HepG2 (cell line): ENCODE measurements around the gene ZNF528. TPM values are rescaled to one million over a fixed set of nuclear protein-coding genes. Genes with fewer than 3 reads are reported as not detected.

Experiments used
- ASH2L ChIP-seq: fragments of 300-600, 200-600 bp; sonication (generic); IDR thresholded peaks from 2 replicates; pipeline ENCODE4 v1.7.0; 2017; ENCODE audit warnings: low read depth, mild to moderate bottlenecking, moderate library complexity, mixed read lengths, low read length; ENCODE audit not compliant: insufficient read length
- HMGXB4 ChIP-seq, 2 experiments: sonication (generic) in 1 of 2; formaldehyde crosslinking in 1 of 2; IDR thresholded peaks; 2 replicates each; pipeline versions ENCODE4 v1.4.0 to v1.6.1; 2018 to 2020; ENCODE audit warnings: missing genetic modification reagents in 2 of 2, borderline replicate concordance in 1 of 2, low read depth in 1 of 2, mild to moderate bottlenecking in 1 of 2, missing biosample characterization in 1 of 2
- MXI1 ChIP-seq: IDR thresholded peaks from 3 replicates; pipeline ENCODE4 v1.6.1; 2012; ENCODE audit warnings: low read depth, low read length, inconsistent platforms, borderline replicate concordance
- MZF1 ChIP-seq: sonication (generic); formaldehyde crosslinking; IDR thresholded peaks from 2 replicates; pipeline ENCODE4 v1.8.1; 2023; ENCODE audit warnings: mild to moderate bottlenecking, missing genetic modification reagents, borderline replicate concordance
- NKX3-1 ChIP-seq: sonication (generic); formaldehyde crosslinking; IDR thresholded peaks from 2 replicates; pipeline ENCODE4 v1.5.0; 2020; ENCODE audit warnings: missing genetic modification reagents
- NONO ChIP-seq, 2 experiments: fragments of 450-650 bp in 1 of 2; sonication (generic) in 1 of 2; formaldehyde crosslinking in 1 of 2; IDR thresholded peaks in 1 of 2; conservative IDR thresholded peaks in 1 of 2; 2 replicates each; pipeline versions ENCODE4 v1.6.1 to v1.8.0; 2017 to 2022; ENCODE audit warnings: mild to moderate bottlenecking in 1 of 2, missing genetic modification reagents in 1 of 2, moderate library complexity in 1 of 2
- NR2F1 ChIP-seq, 2 experiments: fragments of 450-650 bp in 1 of 2; formaldehyde crosslinking in 1 of 2; IDR thresholded peaks; 2 replicates each; pipeline versions ENCODE4 v1.5.0 to v1.6.1; 2016 to 2020; ENCODE audit warnings: mild to moderate bottlenecking in 1 of 2, missing compliant biosample characterization in 1 of 2, missing genetic modification reagents in 1 of 2, moderate library complexity in 1 of 2
- POLR2AphosphoS5 ChIP-seq: IDR thresholded peaks from 2 replicates; pipeline ENCODE4 v1.6.1; 2012; ENCODE audit warnings: low read depth, low read length
- RARG ChIP-seq: sonication (generic); formaldehyde crosslinking; IDR thresholded peaks from 2 replicates; pipeline ENCODE4 v1.4.0; 2020; ENCODE audit warnings: low read depth, mild to moderate bottlenecking, missing genetic modification reagents
- TFDP1 ChIP-seq: IDR thresholded peaks from 2 replicates; pipeline ENCODE4 v1.6.1; 2016; ENCODE audit warnings: missing compliant biosample characterization, missing genetic modification reagents, borderline replicate concordance
- YY1 ChIP-seq: IDR thresholded peaks from 2 replicates; pipeline ENCODE4 v1.6.1; 2011; ENCODE audit warnings: low read length, low read depth, moderate library complexity, mild to moderate bottlenecking; ENCODE audit not compliant: insufficient read depth, insufficient replicate concordance
- ZBTB3 ChIP-seq: sonication (generic); formaldehyde crosslinking; IDR thresholded peaks from 2 replicates; pipeline ENCODE4 v1.4.0; 2020; ENCODE audit warnings: low read depth, mild to moderate bottlenecking, moderate library complexity, missing genetic modification reagents, borderline replicate concordance
- ZFX ChIP-seq: sonication (generic); formaldehyde crosslinking; IDR thresholded peaks from 2 replicates; pipeline ENCODE4 v1.4.0; 2020; ENCODE audit warnings: mild to moderate bottlenecking, low read depth, missing genetic modification reagents, moderate library complexity
- ZMYM4 ChIP-seq: sonication (generic); formaldehyde crosslinking; IDR thresholded peaks from 2 replicates; pipeline ENCODE4 v1.8.1; 2023; ENCODE audit warnings: mild to moderate bottlenecking, missing genetic modification reagents
- ZNF224 ChIP-seq: sonication (generic); formaldehyde crosslinking; IDR thresholded peaks from 2 replicates; pipeline ENCODE4 v1.5.0; 2020; ENCODE audit warnings: mild to moderate bottlenecking, missing genetic modification reagents
- ZNF335 ChIP-seq: sonication (generic); formaldehyde crosslinking; IDR thresholded peaks from 2 replicates; pipeline ENCODE4 v1.4.0; 2020; ENCODE audit warnings: missing genetic modification reagents
- ZNF574 ChIP-seq: sonication (generic); formaldehyde crosslinking; IDR thresholded peaks from 2 replicates; pipeline ENCODE4 v1.4.0; 2020; ENCODE audit warnings: missing genetic modification reagents
- ZNF670 ChIP-seq: sonication (generic); formaldehyde crosslinking; IDR thresholded peaks from 2 replicates; pipeline ENCODE4 v1.8.0; 2022; ENCODE audit warnings: mild to moderate bottlenecking, missing genetic modification reagents, borderline replicate concordance
- ZNF773 ChIP-seq: sonication (generic); formaldehyde crosslinking; IDR thresholded peaks from 2 replicates; pipeline ENCODE4 v1.4.0; 2020; ENCODE audit warnings: missing genetic modification reagents, borderline replicate concordance
- ZNF878 ChIP-seq: sonication (generic); formaldehyde crosslinking; IDR thresholded peaks from 2 replicates; pipeline ENCODE4 v1.8.1; 2023; ENCODE audit warnings: mild to moderate bottlenecking, missing genetic modification reagents, moderate library complexity
- ZSCAN30 ChIP-seq: sonication (generic); formaldehyde crosslinking; IDR thresholded peaks from 2 replicates; pipeline ENCODE4 v1.5.0; 2020; ENCODE audit warnings: mild to moderate bottlenecking, missing genetic modification reagents
- polyA plus RNA-seq, 8 experiments: library from polyadenylated mRNA; depleted of rRNA in 3 of 8; stranded (reverse) in 7 of 8; unstranded in 1 of 8; fragments of >200 nt; fragmentation: Illumina TruSeq in 4 of 8; extraction: Trizol in 4 of 8; gene quantifications; 2 replicates each; pipeline versions ENCODE4 v1.2.1 to v1.2.3, GENCODE V29; 2011 to 2016; ENCODE audit warnings: low read depth in 4 of 8, missing spikeins in 1 of 8, mixed read lengths in 1 of 8; ENCODE audit not compliant: insufficient read depth in 1 of 8
- total RNA-seq, 5 experiments: library from RNA; depleted of rRNA; stranded (reverse); fragments of >200 nt; fragmentation: Illumina TruSeq; extraction: Trizol; gene quantifications; 2 replicates each; pipeline ENCODE4 v1.2.3, GENCODE V29; 2016; ENCODE audit warnings: low read depth in 1 of 5

The ZNF528 gene
- total and polyA plus RNA-seq, 2 of the 13 experiments (the other 11 are each of a cell fraction or from before 2014, with no cell fraction given) = 4.1 to 10.0 TPM

- peak; percentile 91 for TF ChIP-seq ZNF574
- peak; percentile 86 for TF ChIP-seq ZNF335 (CRISPR knock-in tag)
- TF ChIP-seq ZNF224 (CRISPR knock-in tag) = peak; percentile 55; the same call in 1 of the 2 replicates
- TF ChIP-seq NONO (IDR thresholded peaks at IDR 0.05) = no peak
- 0 out of 2 replicates have a peak, but pooled peaks have one; percentile 30 for TF ChIP-seq NONO (CRISPR knock-in tag; conservative IDR thresholded peaks at IDR 0.05)
- TF ChIP-seq ASH2L = peak; percentile 44
- TF ChIP-seq MZF1 = no peak
- 0 out of 3 replicates have a peak, but pooled peaks have one; percentile 12 for TF ChIP-seq MXI1
- TF ChIP-seq TFDP1 (CRISPR knock-in tag) = peak; percentile 30; the same call in 1 of the 2 replicates
- TF ChIP-seq ZNF773 = no peak
- TF ChIP-seq NR2F1 (CRISPR knock-in tag; IDR thresholded peaks at IDR 0.05) = no peak
- 0 out of 2 replicates have a peak, but pooled peaks have one; percentile 16 for TF ChIP-seq NKX3-1 (CRISPR knock-in tag)
- TF ChIP-seq ZBTB3 (CRISPR knock-in tag) = no peak
- 0 out of 2 replicates have a peak, but pooled peaks have one; percentile 52 for TF ChIP-seq ZNF670 (CRISPR knock-in tag)
- peak in 1 of 2 experiments; percentile 64; a peak in 1 of 4 replicates for TF ChIP-seq HMGXB4 (CRISPR knock-in tag; IDR thresholded peaks at IDR 0.05; ENCODE audit: borderline replicate concordance in 1 of 2, low read depth in 1 of 2)
- peak; percentile 81 for TF ChIP-seq ZMYM4
- TF ChIP-seq YY1 = peak; percentile 31
- TF ChIP-seq ZSCAN30 (CRISPR knock-in tag) = no peak
- TF ChIP-seq POLR2AphosphoS5 = peak; percentile 53
- TF ChIP-seq RARG = no peak
- peak; percentile 74 for TF ChIP-seq ZFX (CRISPR knock-in tag)
- no peak for TF ChIP-seq ZNF878 (CRISPR knock-in tag)
These were observed at the start of gene ZNF528 (continued) for GRCh38 chr19:52397310-52398080.
